ENCODE results near the gene SKA1. TPM values are rescaled to one million over a fixed set of nuclear protein-coding genes. Genes with fewer than 3 reads are reported as not detected.

The SKA1 gene
- total and polyA plus RNA-seq, 9 of the 15 experiments (the other 6 are each of a cell fraction or from before 2014, with no cell fraction given), result 27.8 to 67.2 (median 41.9) TPM

- no peak for TF ChIP-seq ZNF609 (CRISPR knock-in tag; IDR thresholded peaks at IDR 0.05; ENCODE audit: borderline replicate concordance)
- no peak for TF ChIP-seq CHD7 (IDR thresholded peaks at IDR 0.05; ENCODE audit: low read depth, low read length)
- TF ChIP-seq STAT5B (CRISPR knock-in tag; IDR thresholded peaks at IDR 0.05), result no peak
Measured at GRCh38 chr18:50399582-50399981, 24.7 kb downstream of the SKA1 start (continued).
